PC-3 (cell line): ENCODE measurements around the gene TC2N. TPM values are rescaled to one million over a fixed set of nuclear protein-coding genes. Genes with fewer than 3 reads are reported as not detected.
"Not testable (repeated sequence)": the region's sequence is repeated elsewhere in the genome, so short reads cannot be mapped to it uniquely, and the experiment has no call there.

Experiments used
- ATAC-seq: fragments of 200-7000 bp; cut with Tn5 transposase; 2 replicates; pipeline ENCODE4 v1.9.1; 2020; ENCODE audit warnings: mild to moderate bottlenecking, moderate library complexity
- BruUV-seq: library from RNA; stranded (reverse); fragments of 400-500 nt; replicated peaks from 2 replicates; lab custom pipeline; 2021; lab: Mats Ljungman, UMichigan
- CTCF ChIA-PET: fragments of 300-600 bp; sonication (Branson Sonifier 250); formaldehyde crosslinking; loops from one replicate; lab custom pipeline; 2022; ENCODE audit warnings: antibody characterized with exemption; lab: Charles Lee
- POLR2A ChIA-PET: fragments of 300-600 bp; sonication (Branson Sonifier 250); formaldehyde crosslinking; loops from one replicate; lab custom pipeline; 2022; ENCODE audit warnings: antibody characterized with exemption; ENCODE audit not compliant: unreplicated experiment; lab: Charles Lee
- DNase-seq: peaks from one replicate; pipeline ENCODE4 v3.0.0-alpha.2; 2015
- H2AFZ ChIP-seq: fragments of 300-600 bp; sonication (generic); 2 replicates; pipeline ENCODE4 v1.6.0; 2016; ENCODE audit warnings: antibody characterized with exemption, low read length
- H3F3A ChIP-seq: fragments of 300-600 bp; sonication (generic); one replicate; pipeline ENCODE4 v1.6.0; 2017; ENCODE audit warnings: antibody characterized with exemption, low read length, control low read depth, mild to moderate bottlenecking; ENCODE audit not compliant: unreplicated experiment
- H3K27ac ChIP-seq: fragments of 300-600 bp; sonication (generic); 2 replicates; pipeline ENCODE4 v1.5.1; 2016; ENCODE audit warnings: mild to moderate bottlenecking, low read length
- H3K27me3 ChIP-seq: fragments of 300-600 bp; sonication (generic); 2 replicates; pipeline ENCODE4 v1.6.1; 2016; ENCODE audit warnings: low read length, mixed read lengths
- H3K36me3 ChIP-seq: fragments of 300-600 bp; sonication (generic); 2 replicates; pipeline ENCODE4 v1.6.1; 2016; ENCODE audit warnings: low read depth, mixed run types, low read length, mixed read lengths
- H3K4me1 ChIP-seq: fragments of 300-600 bp; sonication (generic); 2 replicates; pipeline ENCODE4 v1.5.1; 2016; ENCODE audit warnings: low read length; ENCODE audit not compliant: insufficient read depth
- H3K4me2 ChIP-seq: fragments of 300-600 bp; sonication (generic); 2 replicates; pipeline ENCODE4 v1.6.0; 2016; ENCODE audit warnings: low read length
- H3K4me3 ChIP-seq: fragments of 300-600 bp; sonication (generic); 2 replicates; pipeline ENCODE4 v1.5.1; 2016; ENCODE audit warnings: mild to moderate bottlenecking, low read length, mixed read lengths
- H3K79me2 ChIP-seq: fragments of 300-600 bp; sonication (generic); 2 replicates; pipeline ENCODE4 v1.6.1; 2017; ENCODE audit warnings: low read length, mixed read lengths
- H3K9ac ChIP-seq: fragments of 300-600 bp; sonication (generic); 2 replicates; pipeline ENCODE4 v1.6.0; 2016; ENCODE audit warnings: mild to moderate bottlenecking, low read length
- H3K9me2 ChIP-seq: fragments of 300-600 bp; sonication (generic); replicated peaks from 2 replicates; pipeline ENCODE4 v1.6.1; 2016; ENCODE audit warnings: mixed run types, low read length, mixed read lengths
- H3K9me3 ChIP-seq: fragments of 300-600 bp; sonication (generic); 2 replicates; pipeline ENCODE4 v1.6.1; 2016; ENCODE audit warnings: low read length, mixed read lengths
- H4K20me1 ChIP-seq: fragments of 300-600 bp; sonication (generic); 2 replicates; pipeline ENCODE4 v1.6.1; 2016; ENCODE audit warnings: low read length, mixed read lengths
- CTCF ChIP-seq: fragments of 300-600 bp; sonication (generic); conservative IDR thresholded peaks from 2 replicates; pipeline ENCODE4 v1.5.1; 2017; ENCODE audit warnings: antibody characterized with exemption, low read depth, mild to moderate bottlenecking, low read length
- EZH2 ChIP-seq: fragments of 300-600 bp; sonication (generic); IDR thresholded peaks from one replicate; pipeline ENCODE4 v1.6.1; 2017; ENCODE audit warnings: antibody characterized with exemption, mild to moderate bottlenecking, low read length; ENCODE audit not compliant: unreplicated experiment
- EZH2phosphoT487 ChIP-seq: fragments of 300-600 bp; sonication (generic); IDR thresholded peaks from 2 replicates; pipeline ENCODE4 v1.6.1; 2018; ENCODE audit warnings: mild to moderate bottlenecking, antibody characterized with exemption, low read length, borderline replicate concordance
- intact Hi-C: fragments of 100-400 bp; cut with micrococcal nuclease; formaldehyde crosslinking; loops from 2 replicates; pipeline ENCODE4 v1.9.0; 2023
- total RNA-seq: library from RNA; depleted of rRNA; stranded (reverse); fragments of >200 nt; gene quantifications from 2 replicates; pipeline ENCODE4 v1.2.3, GENCODE V29; 2014

TC2N gene
- total RNA-seq, 1 experiment from 2014 or later = 6.2 TPM

- TF ChIP-seq CTCF (peak; percentile 67), EZH2 (no peak)
- DNase-seq (peak; percentile 68), ATAC-seq (peak; percentile 79)
- no peak overlapping the region for H3K4me3 ChIP-seq
- no peaks in the 10 kb centered on the region for H3K36me3 ChIP-seq
- intact Hi-C loops = no loop called here
- no peaks in the 10 kb centered on the region for H3K9me3 ChIP-seq
- H3K9ac ChIP-seq = no peak overlapping the region
- H3K27ac ChIP-seq = no peak overlapping the region
- H3F3A ChIP-seq = no peaks in the 10 kb centered on the region
- POLR2A ChIA-PET = interaction anchor here (0.5 kb wide), 1 partner anchor 348 kb away, joined by 3 read pairs; no protein-coding TSS in a partner anchor
- H3K79me2 ChIP-seq = no peaks in the 10 kb centered on the region
- peaks cover 6% of the 10 kb centered on the region; the same call in 1 of the 2 replicates for H3K27me3 ChIP-seq
- no peaks in the 10 kb centered on the region for H3K4me1 ChIP-seq
- CTCF ChIA-PET = no interaction called here
- no peaks in the 10 kb centered on the region for H3K9me2 ChIP-seq
- no peak overlapping the region for H3K4me2 ChIP-seq
- peak overlapping the region; percentile 21; the same call in 1 of the 2 replicates for H2AFZ ChIP-seq
- BruUV-seq = no TSS peak
- no peaks in the 10 kb centered on the region for H4K20me1 ChIP-seq
Measured at GRCh38 chr14:91899213-91899612, 31.9 kb upstream of the TC2N start.

DNA sequence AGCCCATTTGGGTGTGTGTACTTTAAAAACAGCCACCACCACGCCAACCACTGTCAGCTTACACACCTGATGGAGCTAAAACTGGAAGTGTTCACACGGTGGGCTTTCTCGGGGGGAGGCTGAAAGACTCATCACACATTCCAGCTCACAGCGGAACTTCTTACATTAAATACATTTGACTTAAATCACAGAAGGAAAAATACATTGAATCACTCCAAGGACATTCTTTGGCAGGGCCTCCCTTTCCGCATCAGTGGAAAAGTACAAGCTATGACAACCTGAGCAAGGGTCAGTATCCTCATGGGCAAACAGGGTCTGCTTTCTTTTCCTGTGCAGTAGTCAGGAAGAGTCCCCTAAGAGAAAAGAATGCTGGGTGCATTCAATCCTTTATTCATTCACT is 31.0 kb upstream of the TC2N start:
- CTCF ChIA-PET = no interaction called here
- TF ChIP-seq EZH2phosphoT487 (no peak), CTCF (no peak), EZH2 (no peak)
- intact Hi-C loops = no loop called here
- BruUV-seq = no TSS peak
- H3K4me3 ChIP-seq = no peak overlapping the region
- H3K79me2 ChIP-seq = no peaks in the 10 kb centered on the region
- H3F3A ChIP-seq = no peaks in the 10 kb centered on the region
- no peak for ATAC-seq
- H3K27me3 ChIP-seq = peaks cover 6% of the 10 kb centered on the region; the same call in 1 of the 2 replicates
- no peaks in the 10 kb centered on the region for H3K4me1 ChIP-seq
- POLR2A ChIA-PET = no interaction called here
- H3K9me2 ChIP-seq = no peaks in the 10 kb centered on the region
- H3K9me3 ChIP-seq = no peaks in the 10 kb centered on the region
- no peak for DNase-seq
- H2AFZ ChIP-seq = no peak overlapping the region
- H3K36me3 ChIP-seq = no peaks in the 10 kb centered on the region
- no peak overlapping the region for H3K9ac ChIP-seq
- H3K4me2 ChIP-seq = no peak overlapping the region
- no peak overlapping the region for H3K27ac ChIP-seq
- H4K20me1 ChIP-seq = no peaks in the 10 kb centered on the region

GRCh38 chr14:91897716-91898115 is 30.4 kb upstream of the TC2N start:
- H3F3A ChIP-seq, H3K36me3 ChIP-seq, H3K4me2 ChIP-seq, H3K9me2 ChIP-seq, H3K27me3 ChIP-seq, CTCF ChIA-PET, H3K9ac ChIP-seq, intact Hi-C loops, H3K79me2 ChIP-seq, POLR2A ChIA-PET, BruUV-seq, DNase-seq, H4K20me1 ChIP-seq, H3K4me3 ChIP-seq, H2AFZ ChIP-seq, H3K27ac ChIP-seq, ATAC-seq, H3K9me3 ChIP-seq, H3K4me1 ChIP-seq: not testable (repeated sequence)
